ENCODE measurements around the gene SLC41A2. TPM values are rescaled to one million over a fixed set of nuclear protein-coding genes. Genes with fewer than 3 reads are reported as not detected.

SLC41A2 gene
- total and polyA plus RNA-seq, 4 donors, result 7.7 to 235 (median 25.2) TPM

- TF ChIP-seq REST (IDR thresholded peaks at IDR 0.05), result no peak
- TF ChIP-seq MAX (IDR thresholded peaks at IDR 0.05), result no peak
- TF ChIP-seq HNF4G (IDR thresholded peaks at IDR 0.05), result no peak
- TF ChIP-seq GABPA (IDR thresholded peaks at IDR 0.05 in 1 of 2, conservative IDR thresholded peaks at IDR 0.05 in 1 of 2), result no peak
- no peak for TF ChIP-seq NR2F2 (IDR thresholded peaks at IDR 0.05)
- no peak for TF ChIP-seq JUND (IDR thresholded peaks at IDR 0.05)
- TF ChIP-seq TAF1 (conservative IDR thresholded peaks at IDR 0.05), result no peak
These were observed 32.9 kb upstream of the SLC41A2 start (continued) for GRCh38 chr12:104990950-104991349.

- peak within 1 kb of the TSS; percentile 58 to 75 for H3K9ac ChIP-seq (ENCODE audit: low read depth in 1 of 2, low read length in 2 of 2)
- H3K27ac ChIP-seq (ENCODE audit: low read depth in 1 of 2, low read length in 2 of 2), result peak within 1 kb of the TSS; percentile 38 to 39
- TF ChIP-seq FOXA2 (IDR thresholded peaks at IDR 0.05) (no peak), REST (IDR thresholded peaks at IDR 0.05) (no peak), YY1 (IDR thresholded peaks at IDR 0.05) (peak; percentile 75), EGR1 (IDR thresholded peaks at IDR 0.05; ENCODE audit: low read depth in 2 of 2) (no peak), GABPA (IDR thresholded peaks at IDR 0.05 in 1 of 2, conservative IDR thresholded peaks at IDR 0.05 in 1 of 2) (peak in 1 of 2 donors; percentile 35), HNF4G (IDR thresholded peaks at IDR 0.05) (no peak), RXRA (IDR thresholded peaks at IDR 0.05) (peak in 1 of 2 donors; percentile 21), ATF3 (IDR thresholded peaks at IDR 0.05) (no peak), NR2F2 (IDR thresholded peaks at IDR 0.05) (no peak), HNF4A (conservative IDR thresholded peaks at IDR 0.05) (peak in 1 of 2 donors; percentile 29), RAD21 (IDR thresholded peaks at IDR 0.05) (peak; percentile 59 to 69), MAX (IDR thresholded peaks at IDR 0.05) (peak; percentile 62), SP1 (IDR thresholded peaks at IDR 0.05) (peak; percentile 47), JUND (IDR thresholded peaks at IDR 0.05) (no peak)
- DNase-seq (ENCODE audit: low spot score), result peak; percentile 88
- H3K36me3 ChIP-seq (ENCODE audit: control insufficient read depth in 4 of 4, insufficient read depth in 3 of 4, low read depth in 1 of 4, low read length in 3 of 4), result peaks cover 0 to 10% (median 4%) of the 10 kb centered on the region in 4 donors
- H3K4me1 ChIP-seq (ENCODE audit: control insufficient read depth in 4 of 4, insufficient read depth in 4 of 4, low read length in 3 of 4), result peaks cover 3 to 22% (median 13%) of the 10 kb centered on the region in 4 donors
- H3K27me3 ChIP-seq (ENCODE audit: control insufficient read depth in 4 of 4, insufficient read depth in 4 of 4, low read length in 3 of 4), result no peaks in the 10 kb centered on the region
- H3K4me3 ChIP-seq (ENCODE audit: low read depth in 1 of 3, low read length in 3 of 3), result peak within 1 kb of the TSS; percentile 76 to 96 (median 82)
- no peaks in the 10 kb centered on the region for H3K9me3 ChIP-seq (ENCODE audit: control insufficient read depth in 4 of 4, low read length in 3 of 4)
- WGBS, result under 1% methylated on average over 59 of the region's 59 CpGs
These were observed 28.2 kb upstream of the SLC41A2 start, which contains the start of gene NOPCHAP1 for GRCh38 chr12:104986022-104986941. Gene NOPCHAP1, plus strand, starts transcription at chr12:104986316. Its CDS starts 37 bp downstream, at chr12:104986353.
